Retinal pigment epithelial cell (primary cell): ENCODE results near the gene TLCD5.

ENCODE experiments used
- DNase-seq: peaks from one replicate; pipeline ENCODE4 v3.0.0-alpha.2; 2010; ENCODE audit warnings: low read depth
- H3K4me3 ChIP-seq: 2 replicates; pipeline ENCODE4 v1.5.1; 2011; ENCODE audit warnings: mild to moderate bottlenecking, low read length, control low read depth, moderate library complexity
- CTCF ChIP-seq: conservative IDR thresholded peaks from 2 replicates; pipeline ENCODE4 v1.5.1; 2011; ENCODE audit warnings: low read depth, low read length, control low read depth, inconsistent platforms

TLCD5 gene

GRCh38 chr11:120298461-120298860 lies 26.6 kb upstream of the TLCD5 start:
- no peak for DNase-seq
- no peak for TF ChIP-seq CTCF
- no peak overlapping the region for H3K4me3 ChIP-seq

- H3K4me3 ChIP-seq, result no peak overlapping the region
- no peak for DNase-seq
- TF ChIP-seq CTCF, result no peak
Measured at GRCh38 chr11:120302001-120302805, 22.9 kb upstream of the TLCD5 start.

GRCh38 chr11:120303004-120303637 lies 22.0 kb upstream of the TLCD5 start:
- DNase-seq, result no peak
- peak; percentile 77 for TF ChIP-seq CTCF
- no peak overlapping the region for H3K4me3 ChIP-seq

GRCh38 chr11:120304526-120304925 lies 20.6 kb upstream of the TLCD5 start:
- DNase-seq, result no peak

GRCh38 chr11:120305286-120305685 lies 19.8 kb upstream of the TLCD5 start:
- TF ChIP-seq CTCF, result no peak
- DNase-seq, result no peak

More at GRCh38 chr11:120304526-120304925, 20.6 kb upstream of the TLCD5 start:
- no peak overlapping the region for H3K4me3 ChIP-seq
- no peak for TF ChIP-seq CTCF

GRCh38 chr11:120306519-120307242 lies 18.4 kb upstream of the TLCD5 start:
- TF ChIP-seq CTCF, result peak; percentile 66
- H3K4me3 ChIP-seq, result no peak overlapping the region
- DNase-seq, result no peak

More at GRCh38 chr11:120305286-120305685, 19.8 kb upstream of the TLCD5 start:
- H3K4me3 ChIP-seq, result no peak overlapping the region
